Spleen (tissue), 7 donors: ENCODE measurements around the gene SPEM2.

Experiments used
- CTCF ChIP-seq, 11 experiments: fragments of 200-600 bp in 7 of 11; fragments of 450-650 bp in 4 of 11; sonication (generic) in 4 of 11; IDR thresholded peaks in 8 of 11; conservative IDR thresholded peaks in 3 of 11; 1 replicate in 7 of 11; 2 replicates in 4 of 11; pipeline versions ENCODE4 v1.4.0 to v1.8.0; 2016 to 2021; ENCODE audit warnings: antibody characterized with exemption in 11 of 11, inconsistent platforms in 4 of 11, mild to moderate bottlenecking in 1 of 11
- POLR2A ChIP-seq, 3 donors: fragments of 450-650 bp; IDR thresholded peaks; one replicate each; pipeline ENCODE4 v1.5.1; 2017; ENCODE audit warnings: antibody characterized with exemption in 3 of 3, mild to moderate bottlenecking in 1 of 3
- POLR2AphosphoS5 ChIP-seq, 3 donors: sonication (generic); formaldehyde crosslinking; IDR thresholded peaks; one replicate each; pipeline ENCODE4 v1.5.1; 2017; ENCODE audit warnings: antibody characterized with exemption in 3 of 3
- donor health status: DM: no; HTN: no; CAD: no; lungs with moderate emphysema.
- donor health status: DM: no; HTN: no; CAD: no.
- donor health status: DM: no; HTN: no; CAD: no.

GRCh38 chr17:7413346-7413985 lies 11.9 kb upstream of the SPEM2 start:
- no peak for TF ChIP-seq CTCF (IDR thresholded peaks at IDR 0.05 in 8 of 11, conservative IDR thresholded peaks at IDR 0.05 in 3 of 11)
- no peak for TF ChIP-seq POLR2A (IDR thresholded peaks at IDR 0.05)
- no peak for TF ChIP-seq POLR2AphosphoS5 (IDR thresholded peaks at IDR 0.05)
